Measurements from ENCODE around the gene SDF4.

Gene SDF4

DNA sequence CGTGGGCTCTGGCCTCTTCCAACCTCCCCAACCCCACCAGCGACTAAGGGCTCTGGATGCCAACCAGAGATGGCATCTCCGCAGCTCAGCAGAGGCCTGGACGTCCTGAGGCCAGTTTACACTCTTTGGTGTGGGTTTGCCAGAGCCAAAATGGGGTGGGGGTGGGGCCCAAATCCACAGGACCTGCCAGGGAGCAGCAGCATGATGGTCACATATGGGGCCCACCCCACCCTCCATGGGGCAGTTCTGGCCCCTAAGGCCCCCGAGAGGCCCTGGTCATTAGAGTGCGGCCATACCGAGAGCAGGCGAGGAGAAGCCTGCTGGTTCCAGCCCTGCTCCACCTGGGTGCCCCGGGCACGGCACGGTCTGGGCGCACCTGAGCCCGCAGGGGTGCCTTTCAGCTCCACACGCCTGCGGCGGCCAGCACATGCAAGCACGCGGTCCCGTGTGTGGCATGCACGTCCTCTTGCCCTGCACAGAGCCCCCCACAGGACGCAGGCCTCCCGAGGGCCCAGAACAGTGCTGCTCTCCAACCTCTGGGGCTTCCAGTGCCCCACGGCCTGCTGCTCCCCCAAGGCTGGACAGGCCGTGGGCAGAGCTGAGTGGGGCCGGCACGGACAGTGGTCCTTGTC lies 9.9 kb upstream of the SDF4 start:
- no peak for DNase-seq (ENCODE audit: low spot score)

- no peak for DNase-seq (ENCODE audit: low spot score)
Measured at GRCh38 chr1:1240822-1241587, 9.2 kb upstream of the SDF4 start.

GRCh38 chr1:1240348-1240732 lies 8.5 kb upstream of the SDF4 start:
- DNase-seq (ENCODE audit: low spot score), result no peak

DNA sequence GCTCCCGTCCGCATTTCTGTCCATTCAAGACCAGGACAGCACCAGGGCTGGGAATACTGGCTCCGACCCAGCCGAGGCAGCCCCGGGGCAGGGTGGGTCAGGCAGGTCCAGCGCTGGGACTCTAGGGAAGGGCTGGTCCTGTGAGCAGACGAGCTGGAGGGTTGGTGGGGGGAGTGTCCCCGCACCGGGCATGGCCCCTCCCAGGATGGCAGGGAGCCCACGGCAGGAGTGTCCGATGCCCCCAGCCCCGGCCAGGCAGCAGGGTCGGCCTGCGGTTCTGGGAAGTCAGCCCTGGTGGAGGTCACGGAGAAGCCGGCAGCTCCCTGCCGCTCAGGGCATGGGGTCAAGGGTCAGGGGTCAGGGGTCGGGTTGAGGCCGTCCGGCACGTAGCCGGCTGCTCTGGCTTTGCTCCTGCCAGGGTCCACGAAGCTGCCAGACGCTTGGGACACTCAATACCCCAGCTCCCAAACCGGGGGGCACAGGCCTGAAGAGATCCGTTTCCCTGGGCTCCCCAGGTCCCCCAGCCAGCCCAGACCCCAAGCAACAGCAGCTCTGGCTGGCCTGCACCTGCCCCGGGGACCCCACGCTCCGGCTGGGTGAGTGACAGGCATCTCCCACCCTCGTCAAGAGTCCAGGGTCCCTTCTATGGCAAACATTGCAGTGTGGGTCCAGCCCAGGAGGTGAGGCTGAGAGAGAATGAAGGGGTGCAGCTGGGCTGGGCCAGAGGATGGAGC lies 8.0 kb upstream of the SDF4 start:
- DNase-seq (ENCODE audit: low spot score), result no peak

GRCh38 chr1:1239227-1239613 lies 7.4 kb upstream of the SDF4 start:
- no peak for DNase-seq (ENCODE audit: low spot score)

- no peak for DNase-seq (ENCODE audit: low spot score)
Measured at GRCh38 chr1:1238702-1239178, 6.9 kb upstream of the SDF4 start.

DNA sequence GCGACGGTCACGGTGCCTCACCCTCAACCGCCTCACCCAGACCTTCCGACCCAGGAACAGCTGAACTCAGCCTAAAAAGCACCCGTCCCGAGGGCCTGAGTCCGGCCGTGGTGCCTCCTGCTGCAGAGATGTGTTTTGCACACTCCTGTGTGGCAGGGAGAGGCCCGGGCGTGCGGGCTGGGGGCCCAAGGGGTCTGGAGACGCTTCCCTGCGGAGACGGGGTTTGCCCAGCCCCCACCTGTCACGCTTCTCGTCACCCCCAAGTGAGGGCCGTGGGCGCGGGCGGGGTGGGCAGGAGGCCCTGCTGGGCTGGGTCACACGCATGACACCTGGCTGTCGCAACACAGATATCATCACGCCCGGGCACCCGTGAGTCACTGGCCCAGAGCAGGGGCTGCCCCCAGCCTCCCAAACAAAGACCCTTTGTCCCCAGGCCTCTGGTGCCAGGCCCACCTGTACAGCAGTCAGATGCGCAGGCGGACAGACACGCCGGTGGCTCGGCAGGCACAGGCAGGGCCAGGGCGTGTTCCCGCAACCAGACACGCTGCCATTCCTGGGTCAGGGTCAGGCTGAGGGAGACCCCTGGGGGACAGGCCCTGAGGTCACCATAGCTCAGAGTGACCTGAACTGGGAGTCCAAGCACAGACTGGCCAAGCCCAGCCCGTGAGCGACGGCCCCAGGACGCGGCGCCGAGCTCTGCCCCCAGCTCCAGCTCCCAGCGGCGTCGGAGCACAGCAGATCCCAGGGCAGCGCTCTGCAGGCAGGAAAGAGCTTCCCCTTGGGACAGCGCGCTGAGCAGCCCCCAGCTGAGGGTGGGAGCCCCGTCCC lies 6.3 kb upstream of the SDF4 start:
- no peak for DNase-seq (ENCODE audit: low spot score)

DNA sequence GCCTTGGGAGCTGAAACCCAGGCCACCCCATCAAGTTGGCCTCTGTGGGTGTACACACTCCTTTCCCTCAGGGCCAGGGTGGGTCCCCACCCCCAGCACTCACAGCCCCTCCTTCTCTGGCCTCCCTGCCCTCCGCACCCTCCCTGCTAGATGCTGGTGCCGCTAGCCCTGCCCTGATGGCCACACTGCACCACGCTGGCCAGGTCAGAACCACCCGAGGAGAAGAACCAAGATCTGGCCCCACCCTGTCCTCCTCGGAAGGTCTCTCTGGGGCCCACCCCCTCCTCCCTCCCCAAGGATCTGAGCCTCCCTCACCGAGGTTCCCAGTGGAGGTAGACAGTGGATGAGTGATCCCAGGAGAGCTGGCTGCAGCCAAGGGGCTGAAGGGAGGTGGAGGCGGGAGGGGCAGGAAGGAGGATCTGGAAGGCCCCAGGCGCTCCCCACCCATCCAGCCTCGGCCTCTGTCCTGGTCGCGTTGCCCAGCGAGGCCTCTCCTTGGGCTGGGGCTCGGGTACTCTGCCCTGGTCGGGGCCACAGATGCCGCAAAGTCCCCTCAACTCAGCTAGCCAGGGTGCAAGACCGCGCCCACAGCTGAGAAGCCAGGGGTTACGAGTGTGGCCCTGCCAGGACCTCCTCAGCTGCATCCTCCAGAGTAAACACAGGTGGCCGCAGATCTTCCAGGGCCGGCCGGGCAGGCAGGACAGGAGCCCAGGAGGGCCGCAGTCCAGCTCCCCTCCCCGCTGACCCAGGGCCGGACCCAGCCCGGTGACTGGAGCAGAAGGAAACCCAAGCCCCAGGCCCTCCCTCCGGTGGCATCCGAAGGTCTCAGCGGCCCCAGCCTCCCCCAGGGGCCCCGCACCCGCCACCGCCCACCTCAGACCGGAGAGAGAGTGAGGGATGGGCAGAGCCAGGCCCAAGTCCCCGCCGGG lies 5.4 kb upstream of the SDF4 start:
- no peak for DNase-seq (ENCODE audit: low spot score)

DNA sequence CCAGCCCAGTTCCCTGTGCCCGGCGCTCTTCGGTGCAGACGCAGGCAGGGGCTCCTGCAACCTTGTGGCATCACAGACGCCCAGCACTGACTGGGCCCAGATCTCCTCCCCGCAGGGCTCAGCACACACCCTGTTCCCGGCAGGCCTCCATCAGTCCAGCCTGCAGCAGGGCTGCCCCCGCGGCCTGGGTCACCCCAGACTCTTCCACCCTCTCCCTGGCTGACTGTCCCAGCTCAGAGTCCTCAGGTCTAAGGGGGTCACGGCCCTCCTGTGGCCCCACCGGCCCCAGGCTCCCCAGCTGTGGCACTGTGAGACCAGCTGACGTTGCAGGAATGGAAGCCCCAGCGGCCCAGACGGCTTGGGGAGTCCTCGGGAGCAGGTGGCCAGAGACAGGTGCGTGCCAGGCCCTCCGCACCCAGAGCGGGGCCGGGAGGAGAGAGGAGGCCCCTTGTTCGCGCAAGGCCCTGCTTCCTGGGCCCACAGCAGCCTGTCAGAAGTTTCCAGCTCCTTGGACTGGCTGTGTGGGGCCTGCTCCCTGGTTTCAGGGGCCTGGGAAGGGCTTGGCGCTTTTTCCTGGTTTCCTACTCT lies 4.5 kb upstream of the SDF4 start:
- DNase-seq (ENCODE audit: low spot score), result no peak

DNA sequence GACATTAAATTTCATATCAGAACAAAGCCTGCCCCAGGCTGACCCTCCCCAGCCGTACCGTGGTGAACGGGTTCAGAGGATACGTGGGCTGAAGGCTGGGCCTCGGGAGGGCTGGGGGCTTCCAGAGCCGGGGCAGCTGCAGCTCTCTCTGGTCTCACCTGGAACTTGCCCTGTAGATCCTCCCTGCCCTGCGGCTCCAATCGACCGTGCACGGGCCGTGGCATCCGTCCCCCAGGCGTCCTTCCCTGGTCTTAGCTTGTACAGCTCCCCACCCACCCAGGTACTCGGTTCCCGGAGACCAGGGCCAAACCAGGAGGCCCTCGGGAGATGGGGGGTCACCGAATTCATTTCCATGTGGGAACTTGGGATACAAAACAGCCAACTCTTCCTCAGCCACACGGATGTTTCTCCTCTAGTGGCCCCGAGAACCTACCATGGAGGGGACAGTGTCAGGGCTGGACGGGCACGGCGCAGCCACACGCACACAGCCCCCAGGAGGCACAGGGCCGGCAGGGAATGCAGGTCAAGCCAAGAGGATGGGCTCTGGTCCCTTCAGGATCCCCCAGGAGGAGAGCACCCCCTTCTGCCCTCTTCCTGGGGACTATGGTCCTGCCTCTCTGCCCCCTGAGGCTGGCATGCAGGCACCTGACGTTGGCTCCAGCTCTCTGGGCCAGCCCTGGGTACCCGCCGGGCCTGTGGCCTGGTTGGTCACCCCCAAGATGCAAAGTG lies 3.4 kb upstream of the SDF4 start:
- no peak for DNase-seq (ENCODE audit: low spot score)

GRCh38 chr1:1234180-1234808 lies 2.5 kb upstream of the SDF4 start:
- no peak for DNase-seq (ENCODE audit: low spot score)

DNA sequence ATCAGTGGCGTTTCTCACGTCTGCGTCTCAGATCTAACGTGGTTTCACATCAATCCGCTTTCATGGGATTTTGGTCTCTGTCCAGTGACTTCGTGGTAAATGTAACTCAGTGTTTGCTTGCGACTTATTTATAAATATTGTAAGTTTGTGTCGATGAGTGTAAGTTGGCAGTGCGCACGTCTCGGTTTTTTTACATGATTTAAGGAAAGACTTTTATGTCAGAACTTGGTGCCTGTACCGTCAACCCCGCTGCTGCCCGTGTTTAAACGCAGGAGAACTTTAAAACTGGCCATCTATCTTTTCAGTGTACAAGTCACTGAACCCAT lies 1.7 kb upstream of the SDF4 start:
- no peak for DNase-seq (ENCODE audit: low spot score)

DNA sequence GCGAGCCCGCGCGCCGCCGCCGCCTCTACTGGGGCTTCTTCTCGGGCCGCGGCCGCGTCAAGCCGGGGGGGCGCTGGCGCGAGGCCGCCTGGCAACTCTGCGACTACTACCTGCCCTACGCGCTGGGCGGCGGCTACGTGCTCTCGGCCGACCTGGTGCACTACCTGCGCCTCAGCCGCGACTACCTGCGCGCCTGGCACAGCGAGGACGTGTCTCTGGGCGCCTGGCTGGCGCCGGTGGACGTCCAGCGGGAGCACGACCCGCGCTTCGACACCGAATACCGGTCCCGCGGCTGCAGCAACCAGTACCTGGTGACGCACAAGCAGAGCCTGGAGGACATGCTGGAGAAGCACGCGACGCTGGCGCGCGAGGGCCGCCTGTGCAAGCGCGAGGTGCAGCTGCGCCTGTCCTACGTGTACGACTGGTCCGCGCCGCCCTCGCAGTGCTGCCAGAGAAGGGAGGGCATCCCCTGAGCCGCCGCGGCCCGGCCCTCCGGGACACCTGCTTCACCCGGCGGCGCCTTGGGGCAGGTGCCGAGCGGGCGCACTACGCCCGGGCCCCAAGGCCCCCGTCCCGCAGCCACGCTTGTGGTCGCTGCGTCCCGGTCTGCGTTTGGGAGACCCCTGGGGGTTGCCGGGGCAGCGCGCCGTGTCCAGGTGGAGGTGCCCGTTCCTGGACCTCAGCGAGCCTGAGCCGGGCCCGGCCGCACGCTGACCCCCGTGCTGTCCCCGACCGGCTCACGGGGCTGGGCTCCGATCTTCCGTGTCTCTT lies 1.2 kb upstream of the SDF4 start:
- no peak for DNase-seq (ENCODE audit: low spot score)

GRCh38 chr1:1232208-1232795 lies 501 bp upstream of the SDF4 start, which contains the start of gene B3GALT6:
TSS of gene B3GALT6 (plus strand) at chr1:1232237. CDS start at chr1:1232279, 42 bp downstream.
- DNase-seq (ENCODE audit: low spot score), result no peak

GRCh38 chr1:1230656-1231399 lies 973 bp downstream of the SDF4 start:
- DNase-seq (ENCODE audit: low spot score), result no peak

DNA sequence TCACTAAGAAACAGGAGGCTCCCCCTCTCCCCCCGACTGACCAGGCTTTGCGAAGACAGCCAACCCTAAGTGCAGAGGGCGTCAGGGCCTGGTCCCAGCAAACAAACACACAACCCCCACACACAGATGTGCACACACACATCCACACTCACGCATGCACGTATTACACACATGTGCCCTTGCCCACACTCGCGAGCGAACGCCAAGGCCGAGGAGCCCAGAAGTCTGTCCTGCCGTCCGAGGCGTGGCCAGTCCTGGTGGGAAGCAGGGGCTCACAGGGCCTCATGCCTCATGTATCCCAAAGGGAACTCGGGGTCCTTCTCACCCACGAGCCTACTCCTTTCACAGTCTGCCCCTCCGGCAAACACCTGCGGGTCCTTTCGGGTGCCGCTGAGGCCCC lies 2.0 kb downstream of the SDF4 start:
- DNase-seq (ENCODE audit: low spot score), result no peak

GRCh38 chr1:1228596-1229321 lies 3.0 kb downstream of the SDF4 start:
- no peak for DNase-seq (ENCODE audit: low spot score)

Measured in left forelimb (tissue), 1 donor.